Activated T-cell treated with anti-CD3 and anti-CD28 coated beads, Interleukin-2, amount 50 U/mL, for 72 hours (primary cell): ENCODE measurements around the gene BZW1. TPM values are rescaled to one million over a fixed set of nuclear protein-coding genes. Genes with fewer than 3 reads are reported as not detected.

ENCODE experiments used
- ATAC-seq, 2 donors: fragments of 150-1000 bp; cut with Tn5 transposase; replicated peaks in 1 of 2; 2 replicates each; pipeline ENCODE4 v1.10.0; 2021; ENCODE audit warnings: moderate library complexity in 2 of 2, mild to moderate bottlenecking in 1 of 2
- DNase-seq, 2 donors: peaks; one replicate each; pipeline ENCODE4 v3.0.0; 2021 to 2022; ENCODE audit warnings: mixed read lengths in 1 of 2
- H3K27ac Mint-ChIP-seq: one replicate; pipeline ENCODE4 v1.8.0; 2022; ENCODE audit warnings: mild to moderate bottlenecking, moderate library complexity, mixed read lengths
- H3K27me3 Mint-ChIP-seq: one replicate; pipeline ENCODE4 v1.8.0; 2022; ENCODE audit warnings: low read depth, mixed read lengths
- H3K36me3 Mint-ChIP-seq, 2 donors: one replicate each; pipeline ENCODE4 v1.8.0; 2022; ENCODE audit warnings: mixed read lengths in 2 of 2, mild to moderate bottlenecking in 1 of 2; ENCODE audit not compliant: insufficient read depth in 2 of 2
- H3K4me1 Mint-ChIP-seq: one replicate; pipeline ENCODE4 v1.8.0; 2022; ENCODE audit warnings: low read depth, mixed read lengths
- H3K4me3 Mint-ChIP-seq, 2 donors: one replicate each; pipeline ENCODE4 v1.8.0; 2022; ENCODE audit warnings: mild to moderate bottlenecking in 2 of 2, mixed read lengths in 2 of 2, moderate library complexity in 2 of 2
- H3K9me3 Mint-ChIP-seq, 2 donors: one replicate each; pipeline ENCODE4 v1.8.0; 2022; ENCODE audit warnings: mixed read lengths in 2 of 2
- total RNA-seq, 2 donors: library from RNA; stranded (reverse); gene quantifications; one replicate each; pipeline ENCODE4 v1.2.3, GENCODE V29; 2022

The BZW1 gene
- total RNA-seq, 2 donors from 2014 or later: 457 to 495 TPM

GRCh38 chr2:200851398-200852248, 39.9 kb downstream of the BZW1 start:
- Mint-ChIP-seq H3K27me3 (no peaks in the 10 kb centered on the region), H3K4me1 (peaks cover 3% of the 10 kb centered on the region), H3K36me3 (peaks cover 3 to 52% of the 10 kb centered on the region in 2 donors), H3K27ac (no peak overlapping the region), H3K4me3 (no peak overlapping the region), H3K9me3 (no peaks in the 10 kb centered on the region)
- no peak for ATAC-seq
- DNase-seq: no peak

GRCh38 chr2:200852605-200853004, 40.9 kb downstream of the BZW1 start:
- Mint-ChIP-seq H3K9me3 (no peaks in the 10 kb centered on the region), H3K36me3 (peaks cover 5 to 62% of the 10 kb centered on the region in 2 donors), H3K27ac (peak overlapping the region; percentile 62), H3K4me3 (no peak overlapping the region), H3K27me3 (no peaks in the 10 kb centered on the region), H3K4me1 (peaks cover 12% of the 10 kb centered on the region)
- ATAC-seq (no peak), DNase-seq (no peak)

GRCh38 chr2:200856806-200857205, 45.1 kb downstream of the BZW1 start:
- peaks cover 50% of the 10 kb centered on the region for H3K4me1 Mint-ChIP-seq
- ATAC-seq (peak; percentile 28 to 40), DNase-seq (peak in 1 of 2 donors; percentile 23)
- H3K36me3 Mint-ChIP-seq: peaks cover 24 to 83% of the 10 kb centered on the region in 2 donors
- peak overlapping the region in 1 of 2 donors; percentile 31 for H3K4me3 Mint-ChIP-seq
- no peaks in the 10 kb centered on the region for H3K27me3 Mint-ChIP-seq
- H3K27ac Mint-ChIP-seq: peak overlapping the region; percentile 91
- H3K9me3 Mint-ChIP-seq: no peaks in the 10 kb centered on the region

DNA sequence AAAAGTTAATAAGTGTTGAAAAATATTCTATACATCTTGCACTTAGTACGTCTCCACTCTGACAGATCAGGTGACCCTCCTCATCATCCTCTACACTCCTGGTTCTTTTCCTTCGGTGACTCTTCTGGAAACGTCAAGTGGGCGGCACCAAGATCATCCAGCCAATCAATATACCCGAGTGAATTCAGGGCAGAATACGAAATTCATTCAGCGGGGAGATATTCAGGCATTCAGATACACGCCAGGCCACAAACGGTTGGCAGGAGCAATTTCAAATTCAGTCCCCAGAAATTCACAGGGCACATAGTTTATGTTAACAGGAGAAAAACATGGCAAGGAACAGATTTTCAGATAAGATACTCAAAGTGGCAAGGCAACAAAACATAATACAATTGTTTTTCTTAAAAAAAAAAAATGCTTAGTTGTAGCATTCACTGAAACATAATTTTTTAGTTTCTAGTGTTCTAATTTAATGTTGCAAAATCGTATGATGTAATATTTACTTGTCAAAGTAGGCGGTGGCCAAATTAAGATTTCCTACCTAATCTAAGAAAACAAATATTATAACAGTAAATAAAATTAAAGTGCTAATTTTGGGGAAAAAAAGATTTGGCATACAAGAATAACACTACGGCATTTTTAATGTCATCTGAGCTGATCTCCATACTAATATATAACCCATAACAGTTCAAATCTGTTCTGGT, 48.5 kb downstream of the BZW1 start:
- no peaks in the 10 kb centered on the region for H3K27me3 Mint-ChIP-seq
- DNase-seq: peak in 1 of 2 donors; percentile 16
- peaks cover 33 to 77% of the 10 kb centered on the region in 2 donors for H3K36me3 Mint-ChIP-seq
- peak overlapping the region; percentile 84 to 93 for H3K4me3 Mint-ChIP-seq
- no peak for ATAC-seq
- H3K27ac Mint-ChIP-seq: peak overlapping the region; percentile 91
- peaks cover 65% of the 10 kb centered on the region for H3K4me1 Mint-ChIP-seq
- no peaks in the 10 kb centered on the region for H3K9me3 Mint-ChIP-seq

DNA sequence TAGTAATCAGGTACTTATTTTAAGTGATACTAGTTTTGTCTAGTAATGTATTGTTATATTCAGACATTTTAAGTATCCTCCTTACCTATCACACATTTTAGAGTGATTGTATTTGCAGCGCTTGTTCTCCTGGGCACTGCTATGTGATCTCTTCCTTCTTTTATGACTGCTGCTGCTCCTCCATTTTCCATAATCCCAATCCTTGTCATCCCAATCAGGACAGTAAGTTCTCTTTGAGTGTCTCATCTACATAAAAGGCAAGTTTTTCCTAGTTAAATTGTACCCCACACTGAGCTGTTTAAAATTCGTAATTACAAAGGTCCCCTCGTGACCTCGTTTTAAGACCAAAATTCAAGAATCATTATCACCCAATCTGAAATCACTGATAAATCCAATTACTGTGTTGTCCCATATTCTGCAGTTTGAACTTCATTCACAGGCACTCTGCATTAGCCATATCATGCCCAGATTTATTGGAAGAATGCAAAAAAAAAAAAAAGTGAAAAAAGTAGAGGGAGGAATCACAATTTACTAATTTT, 50.0 kb downstream of the BZW1 start:
- no peaks in the 10 kb centered on the region for H3K27me3 Mint-ChIP-seq
- H3K4me1 Mint-ChIP-seq: peaks cover 63% of the 10 kb centered on the region

DNA sequence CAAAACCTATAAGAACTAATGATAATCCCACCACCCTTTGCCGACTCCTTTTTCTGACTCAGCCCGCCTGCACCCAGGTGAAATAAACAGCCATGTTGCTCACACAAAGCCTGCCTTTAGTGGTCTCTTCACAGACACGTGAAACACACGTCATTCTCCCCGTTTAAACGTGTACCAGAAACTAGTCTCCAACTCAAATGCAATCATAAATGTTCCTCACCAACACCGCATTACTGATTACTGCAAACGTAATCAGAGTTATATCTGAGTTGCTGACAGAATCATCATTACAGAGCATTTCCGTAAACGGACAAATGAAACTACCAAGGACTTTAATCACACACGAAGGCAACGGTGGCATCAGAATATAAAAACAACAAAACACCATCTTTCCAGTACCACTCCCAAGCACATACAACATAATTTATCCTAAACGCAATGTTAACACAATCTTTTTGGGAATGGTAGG, 50.9 kb downstream of the BZW1 start:
- H3K4me1 Mint-ChIP-seq: peaks cover 59% of the 10 kb centered on the region
- H3K27me3 Mint-ChIP-seq: no peaks in the 10 kb centered on the region

More for the DNA sequence above, 50.0 kb downstream of the BZW1 start:
- peak overlapping the region; percentile 93 for H3K4me3 Mint-ChIP-seq
- H3K9me3 Mint-ChIP-seq: no peaks in the 10 kb centered on the region
- H3K27ac Mint-ChIP-seq: peak overlapping the region; percentile 96
- ATAC-seq (no peak), DNase-seq (no peak)
- peaks cover 33 to 68% of the 10 kb centered on the region in 2 donors for H3K36me3 Mint-ChIP-seq

DNA sequence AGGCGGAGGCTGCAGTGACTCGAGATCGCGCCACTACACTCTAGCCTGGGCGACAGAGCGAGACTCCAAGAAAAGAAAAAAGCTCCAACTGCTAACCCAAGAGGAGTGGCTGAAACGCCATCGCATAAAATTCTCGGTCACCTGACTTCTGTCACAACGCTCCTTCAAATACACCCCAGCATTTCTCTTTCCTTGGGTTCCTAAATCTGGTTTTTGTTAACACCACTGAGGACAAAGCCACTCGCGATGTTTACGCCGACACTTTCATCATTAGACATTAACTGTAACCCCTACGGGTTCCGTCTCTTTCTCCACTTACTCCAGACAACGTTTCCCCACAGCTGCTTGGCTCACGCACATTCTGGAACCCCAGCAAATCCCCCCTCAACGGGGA, 52.1 kb downstream of the BZW1 start:
- peak in 1 of 2 donors; percentile 31 for DNase-seq
- peaks cover 24 to 49% of the 10 kb centered on the region in 2 donors for H3K36me3 Mint-ChIP-seq
- H3K4me1 Mint-ChIP-seq: peaks cover 50% of the 10 kb centered on the region
- peak overlapping the region; percentile 93 for H3K4me3 Mint-ChIP-seq
- H3K27ac Mint-ChIP-seq: peak overlapping the region; percentile 96
- no peaks in the 10 kb centered on the region for H3K27me3 Mint-ChIP-seq
- no peak for ATAC-seq
- no peaks in the 10 kb centered on the region for H3K9me3 Mint-ChIP-seq

More for the DNA sequence above, 50.9 kb downstream of the BZW1 start:
- DNase-seq: peak; percentile 77 to 78
- Mint-ChIP-seq H3K36me3 (peaks cover 32 to 61% of the 10 kb centered on the region in 2 donors), H3K4me3 (peak overlapping the region; percentile 93), H3K9me3 (no peaks in the 10 kb centered on the region), H3K27ac (peak overlapping the region; percentile 96)
- peak; percentile 71 for ATAC-seq

GRCh38 chr2:200864176-200865034, 52.7 kb downstream of the BZW1 start, which contains the start of gene CLK1:
Gene CLK1, minus strand, starts transcription at chr2:200864658. Its CDS starts 2,796 bp downstream, at chr2:200861862.
- peaks cover 24 to 44% of the 10 kb centered on the region in 2 donors for H3K36me3 Mint-ChIP-seq
- peaks cover 44% of the 10 kb centered on the region for H3K4me1 Mint-ChIP-seq
- ATAC-seq: peak; percentile 84 to 86
- H3K4me3 Mint-ChIP-seq: peak within 1 kb of the TSS; percentile 93
- H3K27me3 Mint-ChIP-seq: no peaks in the 10 kb centered on the region
- peak within 1 kb of the TSS; percentile 96 for H3K27ac Mint-ChIP-seq
- peak; percentile 95 for DNase-seq
- no peaks in the 10 kb centered on the region for H3K9me3 Mint-ChIP-seq

- peaks cover 24% of the 10 kb centered on the region for H3K4me1 Mint-ChIP-seq
- no peak overlapping the region for H3K27ac Mint-ChIP-seq
- DNase-seq (no peak), ATAC-seq (no peak)
- H3K36me3 Mint-ChIP-seq: peaks cover under 1 to 10% of the 10 kb centered on the region in 2 donors
- H3K9me3 Mint-ChIP-seq: no peaks in the 10 kb centered on the region
- no peak overlapping the region for H3K4me3 Mint-ChIP-seq
- no peaks in the 10 kb centered on the region for H3K27me3 Mint-ChIP-seq
Measured at GRCh38 chr2:200869014-200869413, 57.3 kb downstream of the BZW1 start.

GRCh38 chr2:200871151-200871550, 59.4 kb downstream of the BZW1 start:
- H3K36me3 Mint-ChIP-seq: peaks cover 0 to 24% of the 10 kb centered on the region in 2 donors
- DNase-seq (no peak), ATAC-seq (peak in 1 of 2 donors; percentile 55)
- H3K4me3 Mint-ChIP-seq: peak overlapping the region in 1 of 2 donors; percentile 14
- peak overlapping the region; percentile 69 for H3K27ac Mint-ChIP-seq
- no peaks in the 10 kb centered on the region for H3K9me3 Mint-ChIP-seq
- H3K27me3 Mint-ChIP-seq: no peaks in the 10 kb centered on the region
- peaks cover 14% of the 10 kb centered on the region for H3K4me1 Mint-ChIP-seq

DNA sequence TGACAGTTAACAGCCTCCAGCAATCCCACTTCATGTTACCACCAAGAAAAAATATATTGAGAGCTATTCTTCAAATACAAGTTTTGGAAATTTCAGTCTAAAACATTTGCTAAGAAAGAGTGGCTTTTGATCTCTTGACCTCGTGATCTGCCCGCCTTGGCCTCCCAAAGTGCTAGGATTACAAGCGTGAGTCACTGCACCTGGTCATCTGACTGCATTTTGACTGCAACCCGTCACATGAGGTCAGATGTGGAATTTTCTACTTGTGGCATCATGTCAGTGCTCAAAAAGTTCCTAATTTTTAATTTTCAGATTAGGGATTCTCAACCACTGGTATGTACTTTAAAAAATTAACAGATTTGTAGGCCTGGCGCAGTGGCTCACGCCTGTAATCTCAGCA, 61.9 kb downstream of the BZW1 start:
- DNase-seq (no peak), ATAC-seq (no peak)
- Mint-ChIP-seq H3K4me1 (peaks cover 10% of the 10 kb centered on the region), H3K27me3 (no peaks in the 10 kb centered on the region), H3K4me3 (no peak overlapping the region), H3K36me3 (peaks cover 0 to 25% of the 10 kb centered on the region in 2 donors), H3K27ac (no peak overlapping the region), H3K9me3 (no peaks in the 10 kb centered on the region)
